Gastroesophageal sphincter (tissue), 3 donors: Measurements from ENCODE around the gene ADAM33.

ENCODE experiments used
- CTCF ChIP-seq, 4 experiments: fragments of 200-600 bp in 2 of 4; fragments of 450-650 bp in 2 of 4; sonication (generic) in 1 of 4; IDR thresholded peaks; one replicate each; pipeline ENCODE4 v1.5.1; 2017 to 2019; ENCODE audit warnings: antibody characterized with exemption in 4 of 4, mild to moderate bottlenecking in 2 of 4, moderate library complexity in 2 of 4
- POLR2AphosphoS5 ChIP-seq: sonication (generic); formaldehyde crosslinking; IDR thresholded peaks from one replicate; pipeline ENCODE4 v1.6.1; 2017; ENCODE audit warnings: antibody characterized with exemption

DNA sequence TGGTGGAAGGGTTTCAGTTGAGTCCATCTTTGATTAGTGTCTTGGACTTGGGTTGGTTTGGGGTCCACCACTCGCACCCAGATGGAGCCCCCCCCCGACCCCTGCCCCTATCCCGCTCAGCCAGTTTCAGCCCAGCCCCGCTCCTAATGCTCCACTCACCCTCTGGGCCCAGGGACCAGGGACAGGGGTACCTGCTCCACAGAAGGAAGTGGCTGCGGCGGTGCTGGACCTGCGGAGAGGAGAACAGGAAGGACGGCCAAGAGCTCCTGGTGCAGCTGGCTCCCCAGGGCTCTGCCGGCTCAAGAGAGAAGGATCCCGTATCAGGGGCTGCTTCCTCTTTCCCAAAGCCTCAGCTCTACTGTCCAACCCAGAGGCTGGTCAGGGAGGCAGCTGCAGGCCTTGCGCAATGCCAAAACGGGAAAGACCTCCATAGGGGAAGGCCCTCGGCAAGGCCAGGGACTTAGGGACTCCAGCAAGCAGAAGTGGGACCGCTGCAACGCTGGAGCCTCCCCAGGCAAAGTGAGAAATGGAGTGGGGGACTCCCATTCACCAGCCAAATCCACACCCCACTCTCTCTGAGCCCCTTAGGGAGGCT lies 30.6 kb upstream of the ADAM33 start, which contains the start of gene SIGLEC1:
- no peak for TF ChIP-seq CTCF (IDR thresholded peaks at IDR 0.05)
- no peak for TF ChIP-seq POLR2AphosphoS5
